ENCODE measurements around the gene APOA4.

The APOA4 gene

DNA sequence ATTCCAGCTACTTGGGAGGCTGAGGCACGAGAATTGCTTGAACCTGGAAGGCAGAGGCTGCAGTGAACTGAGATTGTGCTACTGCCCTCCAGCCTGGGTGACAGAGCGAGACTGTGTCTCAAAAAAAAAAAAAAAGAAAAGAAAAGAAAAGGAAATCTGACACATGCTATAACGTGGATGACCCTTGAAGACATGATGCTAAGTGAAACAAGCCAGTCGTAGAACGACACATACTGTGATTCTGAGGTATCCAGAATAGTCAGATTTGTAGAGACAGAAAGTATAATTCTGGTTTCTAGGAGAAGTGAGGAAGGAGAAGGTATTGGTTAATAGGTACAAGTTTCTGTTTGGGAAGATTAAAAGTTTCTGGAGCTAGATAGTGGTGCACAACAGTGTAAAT lies 24.7 kb downstream of the APOA4 start:
- no peak for DNase-seq

- DNase-seq = no peak
Observed at GRCh38 chr11:116797816-116798215, 25.3 kb downstream of the APOA4 start.

GRCh38 chr11:116796548-116796947 lies 26.6 kb downstream of the APOA4 start:
- DNase-seq = no peak

- DNase-seq = no peak
Observed at GRCh38 chr11:116794851-116795250, 28.3 kb downstream of the APOA4 start.

DNA sequence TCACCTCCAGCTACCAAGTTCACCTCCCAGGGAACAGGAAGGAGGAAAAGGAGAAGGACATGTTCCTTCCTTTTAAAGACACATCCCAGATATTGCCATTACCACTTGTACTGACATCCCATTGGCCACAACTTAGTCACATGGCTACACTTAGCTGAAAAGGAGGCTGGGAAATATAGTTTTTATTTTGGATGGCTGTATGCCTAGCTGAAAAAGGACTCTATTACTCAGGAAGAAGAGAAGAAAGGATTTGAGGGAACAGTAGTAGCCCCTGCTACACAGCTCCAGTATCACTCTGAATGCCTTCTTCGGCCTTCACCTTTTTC lies 29.4 kb downstream of the APOA4 start:
- no peak for DNase-seq

GRCh38 chr11:116792869-116793771 lies 30.0 kb downstream of the APOA4 start:
- no peak for DNase-seq

GRCh38 chr11:116792144-116792868 lies 30.8 kb downstream of the APOA4 start:
- no peak for DNase-seq

DNA sequence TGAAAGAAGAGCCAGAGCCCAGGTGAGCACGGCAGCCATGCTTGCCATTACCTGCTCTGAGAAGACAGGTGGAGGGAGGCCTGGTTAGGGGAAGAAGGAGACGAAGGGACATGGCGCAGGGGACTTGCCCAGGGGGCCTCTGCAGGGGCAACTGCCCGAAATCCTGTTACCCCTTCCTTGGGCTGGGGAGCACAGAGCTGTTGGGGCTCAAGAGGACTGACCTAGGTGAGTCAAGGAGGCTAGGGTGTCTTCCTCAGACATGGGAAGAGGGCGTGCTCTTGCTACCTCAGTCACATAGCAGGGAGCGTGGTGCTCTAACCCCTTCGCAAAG lies 31.3 kb downstream of the APOA4 start, which contains the start of gene APOA5:
Gene APOA5, minus strand, starts transcription at position 67 of the 331 bp plus-strand sequence. Its CDS starts 19 bp downstream, at position 48.
- no peak for DNase-seq

DNA sequence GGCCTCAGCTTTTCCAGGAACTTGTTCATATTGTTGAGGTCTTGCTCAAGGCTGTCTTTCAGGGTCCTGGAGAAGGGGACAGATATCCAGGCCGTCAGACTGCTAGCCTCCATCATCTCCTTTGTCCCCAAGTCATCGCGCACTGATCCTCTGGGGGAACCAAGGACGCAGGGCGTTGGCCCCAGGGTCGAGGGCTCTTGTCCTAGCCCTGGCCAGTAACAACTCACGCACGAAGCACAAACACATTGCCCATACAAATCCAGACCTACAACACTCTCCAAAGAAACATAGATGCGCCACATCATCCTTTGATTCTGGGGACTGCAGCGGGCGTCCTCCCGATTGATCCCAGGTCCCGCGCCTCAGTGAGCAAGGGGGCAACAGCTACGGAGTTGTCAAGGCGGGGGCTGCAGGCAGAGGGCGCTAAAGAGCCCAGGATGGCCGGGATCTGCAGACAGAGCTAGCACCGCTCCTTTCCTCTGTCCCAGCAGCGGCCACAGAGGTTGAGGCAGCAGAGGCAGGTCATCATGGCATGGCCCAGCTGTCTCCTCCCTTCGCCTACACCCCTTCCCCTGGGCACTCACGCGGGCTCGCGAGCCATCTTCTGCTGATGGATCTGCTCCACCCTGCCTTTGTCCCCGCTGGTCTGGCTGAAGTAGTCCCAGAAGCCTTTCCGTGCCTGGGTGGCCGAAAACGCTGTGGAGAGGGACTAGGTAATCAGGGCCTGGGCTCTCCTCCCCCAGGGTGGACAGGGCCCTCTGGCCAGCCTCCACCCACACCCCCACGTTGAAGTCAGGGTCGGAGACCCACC lies 31.9 kb downstream of the APOA4 start:
- peak; percentile 84 to 89 for DNase-seq

DNA sequence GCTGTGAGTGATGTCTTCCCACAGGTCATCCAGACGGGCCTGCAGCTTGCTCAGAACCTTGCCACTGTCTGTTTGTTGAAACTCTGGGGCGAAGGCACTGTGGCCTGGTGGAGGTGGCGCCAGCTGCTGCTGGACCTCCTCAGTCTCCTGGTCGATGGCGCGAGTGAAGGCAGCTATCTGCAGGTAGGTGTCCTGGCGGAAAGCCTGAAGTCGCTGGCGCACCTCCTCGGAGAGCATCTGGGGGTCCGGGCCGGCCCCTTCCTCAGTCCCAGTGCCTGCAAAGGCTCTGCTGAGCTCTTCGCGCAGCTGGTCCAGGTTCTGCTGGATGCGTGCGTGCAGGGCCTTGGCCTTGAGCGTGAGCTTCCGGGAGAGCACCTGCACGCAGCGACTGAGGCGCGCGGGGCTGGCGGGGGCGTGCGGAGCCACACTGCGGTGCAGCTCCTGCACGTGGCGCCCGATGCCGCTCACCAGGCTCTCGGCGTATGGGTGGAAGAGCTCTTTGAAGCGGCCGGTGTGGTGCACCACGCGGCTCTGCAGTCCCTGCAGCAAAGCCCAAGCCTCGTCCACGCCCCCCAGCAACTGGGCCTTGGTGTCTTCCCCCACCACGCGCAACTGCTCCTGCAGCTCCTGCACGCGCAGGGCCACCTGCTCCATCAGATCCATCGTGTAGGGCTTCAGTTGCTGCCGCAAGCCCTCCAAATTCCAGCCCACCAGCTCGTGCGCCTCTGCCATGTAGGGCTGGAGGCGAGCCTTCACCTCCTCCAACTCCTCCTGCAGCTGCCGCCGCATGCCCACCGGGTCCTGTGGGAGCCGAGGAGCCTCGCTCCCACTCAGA lies 32.7 kb downstream of the APOA4 start:
- DNase-seq = no peak

- DNase-seq = no peak
Observed at GRCh38 chr11:116788975-116789374, 34.1 kb downstream of the APOA4 start.

DNA sequence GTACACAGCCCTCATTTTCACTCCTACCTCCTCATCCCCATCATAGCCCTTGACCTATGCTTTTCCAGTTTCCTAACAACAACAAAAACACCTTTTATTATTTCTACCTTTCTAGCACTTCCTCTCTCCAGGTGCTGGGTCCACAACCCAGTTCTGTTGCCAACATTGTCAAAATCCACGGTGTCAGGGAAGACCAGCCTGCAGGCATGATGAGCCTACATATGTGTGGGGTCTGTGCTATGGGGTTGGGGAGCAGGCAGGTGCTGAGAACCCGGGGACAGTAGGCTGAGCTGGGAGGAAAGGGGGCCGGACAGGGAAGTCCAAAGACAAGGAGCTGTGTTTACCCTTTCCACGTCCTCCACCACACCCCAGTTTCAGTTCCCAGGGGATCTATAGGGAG lies 34.6 kb downstream of the APOA4 start:
- no peak for DNase-seq

- peak; percentile 85 to 89 for DNase-seq
Observed at GRCh38 chr11:116787786-116788486, 35.2 kb downstream of the APOA4 start, which contains the start of gene ZPR1. Gene ZPR1, minus strand, starts transcription at chr11:116788023. Its CDS starts 33 bp downstream, at chr11:116787990.

GRCh38 chr11:116787436-116787785 lies 35.7 kb downstream of the APOA4 start:
- DNase-seq = no peak

GRCh38 chr11:116786966-116787365 lies 36.1 kb downstream of the APOA4 start:
- no peak for DNase-seq

- DNase-seq = no peak
Observed at GRCh38 chr11:116786326-116786725, 36.8 kb downstream of the APOA4 start.

GRCh38 chr11:116782728-116783127 lies 40.4 kb downstream of the APOA4 start:
- no peak for DNase-seq

GRCh38 chr11:116778556-116778955 lies 44.5 kb downstream of the APOA4 start:
- DNase-seq = no peak

DNA sequence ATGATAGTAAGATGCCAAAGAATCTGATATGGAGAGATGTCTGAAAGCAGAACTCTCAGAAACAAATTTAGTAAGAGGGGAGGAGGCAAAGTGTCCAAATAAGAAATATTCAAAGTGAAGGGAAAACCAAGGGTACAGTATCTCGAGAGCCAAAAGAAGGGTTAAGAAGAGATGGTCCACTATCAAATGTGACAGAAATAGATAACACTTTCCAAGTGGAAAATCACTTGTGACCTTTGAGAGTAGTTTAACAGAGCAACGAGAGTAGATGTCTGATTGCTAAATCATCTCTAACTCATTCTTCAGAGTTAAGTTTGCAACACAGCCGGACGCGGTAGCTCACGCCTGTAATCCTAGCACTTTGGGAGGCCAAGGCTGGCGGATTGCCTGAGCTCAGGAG lies 46.0 kb downstream of the APOA4 start:
- no peak for DNase-seq

DNA sequence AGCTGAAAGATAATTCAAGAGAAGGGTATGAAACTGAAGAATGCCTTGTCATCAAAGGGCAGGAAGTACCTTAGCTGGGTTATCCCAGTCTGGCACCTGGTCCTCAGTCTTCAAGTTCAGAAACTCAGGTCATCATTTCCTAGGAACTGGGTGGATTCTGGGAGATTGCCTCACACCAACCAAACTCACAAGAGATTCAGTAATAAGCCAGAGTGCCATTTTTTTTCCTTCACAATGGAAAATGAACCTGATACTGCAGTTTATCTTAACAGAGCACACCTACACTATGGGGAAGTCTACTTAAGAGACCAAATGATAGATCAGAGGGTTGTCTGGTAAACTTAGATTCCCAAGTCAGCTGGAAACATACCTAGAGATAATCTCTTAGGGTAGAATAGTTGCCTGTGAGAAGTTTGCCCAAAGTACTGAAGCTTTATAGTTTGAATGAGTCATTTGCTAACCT lies 46.6 kb downstream of the APOA4 start:
- DNase-seq = no peak

- DNase-seq = no peak
Observed at GRCh38 chr11:116775975-116776374, 47.1 kb downstream of the APOA4 start.

GRCh38 chr11:116774661-116775060 lies 48.4 kb downstream of the APOA4 start:
- DNase-seq = no peak

Measured in activated T-cell treated with anti-CD3 and anti-CD28 coated beads, Interleukin-2, amount 50 U/mL, for 48 hours (primary cell).